ENCODE data around the gene YEATS4.

GRCh38 chr12:69440016-69440415, 80.5 kb downstream of the YEATS4 start:
- no peak for TF ChIP-seq GABPA (IDR thresholded peaks at IDR 0.05; ENCODE audit: low read depth)
- TF ChIP-seq CTCF (IDR thresholded peaks at IDR 0.05; ENCODE audit: insufficient read depth, low read length), result no peak
- TF ChIP-seq SPI1 (IDR thresholded peaks at IDR 0.05; ENCODE audit: borderline replicate concordance, low read depth), result no peak
- TF ChIP-seq REST (IDR thresholded peaks at IDR 0.05; ENCODE audit: insufficient replicate concordance, low read depth), result no peak
- TF ChIP-seq POLR2AphosphoS5 (IDR thresholded peaks at IDR 0.05; ENCODE audit: low read depth), result no peak
